ENCODE results near the gene RNPC3. TPM values are rescaled to one million over a fixed set of nuclear protein-coding genes. Genes with fewer than 3 reads are reported as not detected.
"Not testable (repeated sequence)": the region's sequence is repeated elsewhere in the genome, so short reads cannot be mapped to it uniquely, and the experiment has no call there.

RNPC3 gene
- total and polyA plus RNA-seq, 2 donors, result 16.0 to 44.8 TPM

GRCh38 chr1:103523346-103523745, 2.2 kb upstream of the RNPC3 start:
- Histone ChIP-seq H3K4me1 (ENCODE audit: insufficient read depth) (no peaks in the 10 kb centered on the region), H3K4me3 (ENCODE audit: low read depth, low read length) (no peak overlapping the region), H3K36me3 (ENCODE audit: insufficient read depth) (peaks cover 2% of the 10 kb centered on the region), H3K27ac (ENCODE audit: low read depth) (no peak overlapping the region)
- no peak for DNase-seq (ENCODE audit: extremely low spot score)
- WGBS, result 92% methylated on average over 3 of the region's 3 CpGs

GRCh38 chr1:103525114-103525606, 339 bp upstream of the RNPC3 start:
- no peaks in the 10 kb centered on the region for H3K4me1 ChIP-seq (ENCODE audit: insufficient read depth)
- DNase-seq (ENCODE audit: extremely low spot score), result peak; percentile 4
- 5% methylated on average over 26 of the region's 34 CpGs for WGBS
- peaks cover 2% of the 10 kb centered on the region for H3K36me3 ChIP-seq (ENCODE audit: insufficient read depth)
- peak overlapping the region; percentile 34 for H3K4me3 ChIP-seq (ENCODE audit: low read depth, low read length)
- H3K27ac ChIP-seq (ENCODE audit: low read depth), result no peak overlapping the region

GRCh38 chr1:103527331-103527730, 1.8 kb downstream of the RNPC3 start:
- H3K4me1 ChIP-seq (ENCODE audit: insufficient read depth), result no peaks in the 10 kb centered on the region
- H3K27ac ChIP-seq (ENCODE audit: low read depth), result no peak overlapping the region
- DNase-seq (ENCODE audit: extremely low spot score), result no peak
- H3K36me3 ChIP-seq (ENCODE audit: insufficient read depth), result peaks cover 2% of the 10 kb centered on the region
- H3K4me3 ChIP-seq (ENCODE audit: low read depth, low read length), result no peak overlapping the region
- 61% methylated on average over 2 of the region's 2 CpGs for WGBS

GRCh38 chr1:103529746-103530145, 4.2 kb downstream of the RNPC3 start:
- Histone ChIP-seq H3K4me3 (ENCODE audit: low read depth, low read length) (no peak overlapping the region), H3K36me3 (ENCODE audit: insufficient read depth) (peaks cover 4% of the 10 kb centered on the region), H3K27ac (ENCODE audit: low read depth) (no peak overlapping the region), H3K4me1 (ENCODE audit: insufficient read depth) (no peaks in the 10 kb centered on the region)
- DNase-seq (ENCODE audit: extremely low spot score), result no peak
- WGBS, result 85% methylated on average over 8 of the region's 8 CpGs

- H3K36me3 ChIP-seq (ENCODE audit: insufficient read depth), result peaks cover 8% of the 10 kb centered on the region
- H3K4me3 ChIP-seq (ENCODE audit: low read depth, low read length), result no peak overlapping the region
- H3K27ac ChIP-seq (ENCODE audit: low read depth), result no peak overlapping the region
- WGBS, result 95% methylated on average over 2 of the region's 2 CpGs
- no peak for DNase-seq (ENCODE audit: extremely low spot score)
- H3K4me1 ChIP-seq (ENCODE audit: insufficient read depth), result no peaks in the 10 kb centered on the region
These were observed 12.7 kb downstream of the RNPC3 start for GRCh38 chr1:103538226-103538625.

- DNase-seq (ENCODE audit: extremely low spot score), result no peak
- no peak overlapping the region for H3K27ac ChIP-seq (ENCODE audit: low read depth)
- 85% methylated on average over 3 of the region's 3 CpGs for WGBS
- peaks cover 8% of the 10 kb centered on the region for H3K36me3 ChIP-seq (ENCODE audit: insufficient read depth)
- H3K4me3 ChIP-seq (ENCODE audit: low read depth, low read length), result no peak overlapping the region
- no peaks in the 10 kb centered on the region for H3K4me1 ChIP-seq (ENCODE audit: insufficient read depth)
These were observed 15.9 kb downstream of the RNPC3 start for GRCh38 chr1:103541431-103541830.

GRCh38 chr1:103546496-103546895, 21.0 kb downstream of the RNPC3 start:
- Histone ChIP-seq H3K4me3 (ENCODE audit: low read depth, low read length) (no peak overlapping the region), H3K4me1 (ENCODE audit: insufficient read depth) (no peaks in the 10 kb centered on the region), H3K36me3 (ENCODE audit: insufficient read depth) (peaks cover 2% of the 10 kb centered on the region), H3K27ac (ENCODE audit: low read depth) (no peak overlapping the region)
- 93% methylated on average over 1 of the region's 1 CpG for WGBS
- DNase-seq (ENCODE audit: extremely low spot score), result no peak

GRCh38 chr1:103547840-103548239, 22.3 kb downstream of the RNPC3 start:
- DNase-seq (ENCODE audit: extremely low spot score), result no peak
- Histone ChIP-seq H3K36me3 (ENCODE audit: insufficient read depth) (peaks cover 4% of the 10 kb centered on the region), H3K4me3 (ENCODE audit: low read depth, low read length) (no peak overlapping the region), H3K4me1 (ENCODE audit: insufficient read depth) (no peaks in the 10 kb centered on the region), H3K27ac (ENCODE audit: low read depth) (no peak overlapping the region)
- WGBS, result 93% methylated on average over 3 of the region's 3 CpGs

- Histone ChIP-seq H3K27ac (ENCODE audit: low read depth) (no peak overlapping the region), H3K36me3 (ENCODE audit: insufficient read depth) (no peaks in the 10 kb centered on the region), H3K4me3 (ENCODE audit: low read depth, low read length) (no peak overlapping the region), H3K4me1 (ENCODE audit: insufficient read depth) (no peaks in the 10 kb centered on the region)
- DNase-seq (ENCODE audit: extremely low spot score), result no peak
These were observed 34.9 kb downstream of the RNPC3 start for GRCh38 chr1:103560427-103560826.

GRCh38 chr1:103561124-103561523, 35.6 kb downstream of the RNPC3 start:
- 76% methylated on average over 3 of the region's 3 CpGs for WGBS
- not testable (repeated sequence) for H3K4me3 ChIP-seq (ENCODE audit: low read depth, low read length); H3K27ac ChIP-seq (ENCODE audit: low read depth)

GRCh38 chr1:103561643-103562395, 36.3 kb downstream of the RNPC3 start:
- no peak for DNase-seq (ENCODE audit: extremely low spot score)
- no peak overlapping the region for H3K4me3 ChIP-seq (ENCODE audit: low read depth, low read length)
- no peak overlapping the region for H3K27ac ChIP-seq (ENCODE audit: low read depth)
- 69% methylated on average over 2 of the region's 2 CpGs for WGBS
- no peaks in the 10 kb centered on the region for H3K36me3 ChIP-seq (ENCODE audit: insufficient read depth)
- no peaks in the 10 kb centered on the region for H3K4me1 ChIP-seq (ENCODE audit: insufficient read depth)

More at GRCh38 chr1:103561124-103561523, 35.6 kb downstream of the RNPC3 start:
- DNase-seq (ENCODE audit: extremely low spot score); H3K4me1 ChIP-seq (ENCODE audit: insufficient read depth); H3K36me3 ChIP-seq (ENCODE audit: insufficient read depth): not testable (repeated sequence)

- H3K4me3 ChIP-seq (ENCODE audit: low read depth, low read length), result no peak overlapping the region
- H3K27ac ChIP-seq (ENCODE audit: low read depth), result no peak overlapping the region
- no peaks in the 10 kb centered on the region for H3K36me3 ChIP-seq (ENCODE audit: insufficient read depth)
- no peak for DNase-seq (ENCODE audit: extremely low spot score)
- no peaks in the 10 kb centered on the region for H3K4me1 ChIP-seq (ENCODE audit: insufficient read depth)
- WGBS, result 83% methylated on average over 4 of the region's 4 CpGs
These were observed 37.6 kb downstream of the RNPC3 start for GRCh38 chr1:103563056-103563455.

- H3K4me1 ChIP-seq (ENCODE audit: insufficient read depth), result no peaks in the 10 kb centered on the region
- H3K36me3 ChIP-seq (ENCODE audit: insufficient read depth), result no peaks in the 10 kb centered on the region
- WGBS, result 94% methylated on average over 7 of the region's 7 CpGs
- no peak for DNase-seq (ENCODE audit: extremely low spot score)
- H3K4me3 ChIP-seq (ENCODE audit: low read depth, low read length), result no peak overlapping the region
- no peak overlapping the region for H3K27ac ChIP-seq (ENCODE audit: low read depth)
These were observed 44.0 kb downstream of the RNPC3 start for GRCh38 chr1:103569493-103569892.

GRCh38 chr1:103571289-103571688, 45.8 kb downstream of the RNPC3 start, which contains the start of gene AMY2B:
Gene AMY2B, plus strand, starts transcription at chr1:103571589. Its CDS starts 14 bp downstream, at chr1:103571603.
- H3K27ac ChIP-seq (ENCODE audit: low read depth); H3K4me3 ChIP-seq (ENCODE audit: low read depth, low read length); H3K4me1 ChIP-seq (ENCODE audit: insufficient read depth); DNase-seq (ENCODE audit: extremely low spot score); H3K36me3 ChIP-seq (ENCODE audit: insufficient read depth): not testable (repeated sequence)
- 84% methylated on average over 2 of the region's 2 CpGs for WGBS

Measured in urinary bladder (tissue), 4 donors.